Measurements from ENCODE around the gene LHB. TPM values are rescaled to one million over a fixed set of nuclear protein-coding genes. Genes with fewer than 3 reads are reported as not detected.

The LHB gene
- total RNA-seq, 2 experiments from 2014 or later: 1.1 TPM; not detected in 1

GRCh38 chr19:48982280-48982679 is 34.6 kb downstream of the LHB start:
- TF ChIP-seq EZH2phosphoT487 (IDR thresholded peaks at IDR 0.05; ENCODE audit: borderline replicate concordance, low read depth, low read length): no peak
- TF ChIP-seq CTCF (conservative IDR thresholded peaks at IDR 0.05; ENCODE audit: low read length): no peak
- no peaks in the 10 kb centered on the region for H3K4me1 ChIP-seq (ENCODE audit: insufficient read depth, low read length, poor library complexity, severe bottlenecking)
- ChIA-PET CTCF (ENCODE audit: unreplicated experiment) (no interaction called here), POLR2A (no interaction called here)
- no peaks in the 10 kb centered on the region for H3K79me2 ChIP-seq (ENCODE audit: insufficient read depth, low read depth, low read length)
- no peaks in the 10 kb centered on the region for H3K9me3 ChIP-seq (ENCODE audit: low read length)
- intact Hi-C loops (cut with micrococcal nuclease; ENCODE audit: unreplicated experiment): no loop called here
- H3K36me3 ChIP-seq (ENCODE audit: insufficient read depth, low read length): peaks cover 42% of the 10 kb centered on the region
- no peak overlapping the region for H2AFZ ChIP-seq (ENCODE audit: low read length)
- no peak overlapping the region for H3K4me2 ChIP-seq (ENCODE audit: low read length)
- no peak overlapping the region for H3K27ac ChIP-seq (ENCODE audit: low read depth, low read length, poor library complexity, severe bottlenecking)
- no peak overlapping the region for H3K4me3 ChIP-seq (ENCODE audit: low read depth, low read length, poor library complexity, severe bottlenecking)
- no peak for DNase-seq (ENCODE audit: low spot score)
- H4K20me1 ChIP-seq (ENCODE audit: insufficient read depth, low read length): no peaks in the 10 kb centered on the region
- no peaks in the 10 kb centered on the region for H3K9me2 ChIP-seq (ENCODE audit: insufficient read depth, low read length)
- no TSS peak for BruUV-seq (replicated peaks)

DNA sequence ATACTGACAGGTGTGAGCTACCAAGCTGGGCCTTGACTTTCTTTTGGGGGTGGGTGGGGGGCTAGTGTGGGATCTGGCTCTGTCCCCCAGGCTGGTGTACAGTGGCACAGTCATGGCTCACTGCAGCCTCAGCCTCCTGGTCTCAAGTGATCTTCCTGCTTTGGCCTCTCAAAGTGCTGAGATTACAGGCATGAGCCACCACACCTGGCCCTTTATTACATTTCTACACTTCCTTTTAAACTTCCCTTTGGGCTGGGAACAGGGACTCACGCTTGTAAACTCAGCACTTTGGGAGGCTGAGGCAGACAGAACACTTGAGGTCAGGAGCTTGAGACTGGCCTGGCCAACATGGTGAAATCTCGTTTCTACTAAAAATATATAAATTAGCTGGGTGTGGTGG is 39.8 kb downstream of the LHB start:
- no peak for TF ChIP-seq CTCF (conservative IDR thresholded peaks at IDR 0.05; ENCODE audit: low read length)
- no peak for TF ChIP-seq EZH2phosphoT487 (IDR thresholded peaks at IDR 0.05; ENCODE audit: borderline replicate concordance, low read depth, low read length)
- POLR2A ChIA-PET: interaction anchor here (0.6 to 1.2 kb wide), 3 partner anchors 13 to 108 kb away, joined by 3 to 4 read pairs (median 3); partner anchors contain the start of genes GYS1 and RUVBL2
- BruUV-seq (replicated peaks): no TSS peak

DNA sequence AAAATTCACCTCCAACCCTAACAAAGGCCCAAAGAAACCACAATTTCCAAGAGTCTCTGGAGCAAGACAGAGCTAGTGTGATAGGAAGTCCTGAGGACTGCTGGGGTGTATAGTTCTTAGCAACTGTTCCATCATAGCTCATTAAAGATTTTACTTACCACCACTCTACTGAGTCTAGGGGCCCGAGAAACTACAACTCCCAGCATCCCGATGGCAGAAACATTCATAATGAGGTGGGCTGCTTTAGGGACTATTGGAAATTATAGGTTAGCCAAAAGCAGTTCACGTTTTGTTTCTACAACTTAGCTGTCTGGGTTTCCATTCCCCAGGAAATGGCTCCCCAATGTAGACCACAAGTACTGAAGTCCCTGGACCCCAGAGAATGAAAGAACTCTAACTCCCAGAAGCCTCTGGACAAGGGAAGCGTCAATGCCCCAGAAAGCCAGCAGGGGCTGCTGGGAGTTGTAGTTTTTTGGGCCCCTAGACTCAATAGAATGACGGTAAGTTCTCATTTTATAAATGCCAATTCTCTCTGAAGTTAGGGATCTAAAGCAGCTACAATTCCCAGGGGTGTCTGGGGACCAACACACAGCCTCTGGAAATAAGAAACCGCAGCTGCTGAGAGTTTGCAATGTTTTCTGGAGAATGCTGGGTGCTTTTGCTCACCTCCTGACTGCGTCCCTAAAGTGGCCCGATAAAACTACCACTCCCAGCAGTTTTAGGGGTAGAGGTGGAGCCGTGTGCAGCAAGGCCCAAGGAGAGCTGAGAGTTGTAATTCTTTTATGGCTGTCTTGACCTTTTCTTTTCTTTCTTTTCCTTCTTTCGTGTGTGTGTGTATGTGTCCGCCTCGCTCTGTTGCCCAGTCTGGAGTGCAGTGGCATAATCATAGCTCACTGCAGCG is 40.7 kb downstream of the LHB start:
- no TSS peak for BruUV-seq (replicated peaks)
- no peak overlapping the region for H2AFZ ChIP-seq (ENCODE audit: low read length)
- H3K9me3 ChIP-seq (ENCODE audit: low read length): no peaks in the 10 kb centered on the region
- ChIA-PET POLR2A (interaction anchor here (0.6 to 1.0 kb wide), 5 partner anchors 14 to 594 kb away, joined by 3 read pairs; no protein-coding TSS in a partner anchor), CTCF (ENCODE audit: unreplicated experiment) (no interaction called here)
- H3K4me3 ChIP-seq (ENCODE audit: low read depth, low read length, poor library complexity, severe bottlenecking): no peak overlapping the region
- intact Hi-C loops (cut with micrococcal nuclease; ENCODE audit: unreplicated experiment): no loop called here
- no peak for TF ChIP-seq EZH2phosphoT487 (IDR thresholded peaks at IDR 0.05; ENCODE audit: borderline replicate concordance, low read depth, low read length)
- TF ChIP-seq CTCF (conservative IDR thresholded peaks at IDR 0.05; ENCODE audit: low read length): no peak
- H3K27ac ChIP-seq (ENCODE audit: low read depth, low read length, poor library complexity, severe bottlenecking): no peak overlapping the region
- H3K36me3 ChIP-seq (ENCODE audit: insufficient read depth, low read length): peaks cover 14% of the 10 kb centered on the region
- peak; percentile 70 for DNase-seq (ENCODE audit: low spot score)
- peaks cover 2% of the 10 kb centered on the region for H3K4me1 ChIP-seq (ENCODE audit: insufficient read depth, low read length, poor library complexity, severe bottlenecking)
- no peaks in the 10 kb centered on the region for H3K79me2 ChIP-seq (ENCODE audit: insufficient read depth, low read depth, low read length)
- no peaks in the 10 kb centered on the region for H4K20me1 ChIP-seq (ENCODE audit: insufficient read depth, low read length)
- H3K4me2 ChIP-seq (ENCODE audit: low read length): no peak overlapping the region
- H3K9me2 ChIP-seq (ENCODE audit: insufficient read depth, low read length): no peaks in the 10 kb centered on the region

More for the DNA sequence above, 39.8 kb downstream of the LHB start:
- Histone ChIP-seq H4K20me1 (ENCODE audit: insufficient read depth, low read length) (no peaks in the 10 kb centered on the region), H3K79me2 (ENCODE audit: insufficient read depth, low read depth, low read length) (no peaks in the 10 kb centered on the region), H3K4me3 (ENCODE audit: low read depth, low read length, poor library complexity, severe bottlenecking) (no peak overlapping the region), H3K4me1 (ENCODE audit: insufficient read depth, low read length, poor library complexity, severe bottlenecking) (no peaks in the 10 kb centered on the region), H3K36me3 (ENCODE audit: insufficient read depth, low read length) (peaks cover 14% of the 10 kb centered on the region), H3K9me2 (ENCODE audit: insufficient read depth, low read length) (no peaks in the 10 kb centered on the region), H2AFZ (ENCODE audit: low read length) (no peak overlapping the region), H3K4me2 (ENCODE audit: low read length) (no peak overlapping the region), H3K27ac (ENCODE audit: low read depth, low read length, poor library complexity, severe bottlenecking) (no peak overlapping the region), H3K9me3 (ENCODE audit: low read length) (no peaks in the 10 kb centered on the region)
- intact Hi-C loops (cut with micrococcal nuclease; ENCODE audit: unreplicated experiment): no loop called here
- no peak for DNase-seq (ENCODE audit: low spot score)
- CTCF ChIA-PET (ENCODE audit: unreplicated experiment): no interaction called here
